CD4-positive, alpha-beta T cell treated with Interleukin-6 for 4 hours (primary cell): ENCODE results near the gene RGP1.
A peak's percentile ranks its signal among the peaks of the same experiment; 100 is the strongest.

ENCODE experiments used
- DNase-seq: peaks from one replicate; pipeline ENCODE4 v3.0.0-alpha.2; 2020; ENCODE audit warnings: mixed read lengths

RGP1 gene

GRCh38 chr9:35748858-35749514 is at the start of gene RGP1, which contains the start of gene GBA2:
RGP1 (plus strand) TSS chr9:35749287; CDS start chr9:35749756, 469 bp downstream.
GBA2 (minus strand) TSS chr9:35749228; CDS start chr9:35748704, 524 bp downstream.
- peak; percentile 73 for DNase-seq

- no peak for DNase-seq
Measured at GRCh38 chr9:35700031-35700430, 49.1 kb upstream of the RGP1 start.

- no peak for DNase-seq
Measured at GRCh38 chr9:35700942-35701341, 48.1 kb upstream of the RGP1 start.

GRCh38 chr9:35702696-35703095 is 46.4 kb upstream of the RGP1 start:
- DNase-seq = no peak

GRCh38 chr9:35703906-35704672 is 45.0 kb upstream of the RGP1 start:
- DNase-seq = no peak

GRCh38 chr9:35705372-35705771 is 43.7 kb upstream of the RGP1 start:
- no peak for DNase-seq

GRCh38 chr9:35705836-35706430 is 43.2 kb upstream of the RGP1 start:
- no peak for DNase-seq

GRCh38 chr9:35706951-35707350 is 42.1 kb upstream of the RGP1 start:
- DNase-seq = no peak

GRCh38 chr9:35708146-35708545 is 40.9 kb upstream of the RGP1 start:
- no peak for DNase-seq

- DNase-seq = no peak
Measured at GRCh38 chr9:35710818-35711500, 38.1 kb upstream of the RGP1 start.

GRCh38 chr9:35711501-35712428 is 37.3 kb upstream of the RGP1 start:
- no peak for DNase-seq

- DNase-seq = no peak
Measured at GRCh38 chr9:35712762-35713400, 36.2 kb upstream of the RGP1 start.

- no peak for DNase-seq
Measured at GRCh38 chr9:35713578-35713977, 35.5 kb upstream of the RGP1 start.

- no peak for DNase-seq
Measured at GRCh38 chr9:35714123-35714522, 35.0 kb upstream of the RGP1 start.

GRCh38 chr9:35714579-35715252 is 34.4 kb upstream of the RGP1 start:
- DNase-seq = no peak

GRCh38 chr9:35716230-35716629 is 32.9 kb upstream of the RGP1 start:
- DNase-seq = no peak

- no peak for DNase-seq
Measured at GRCh38 chr9:35717132-35717870, 31.8 kb upstream of the RGP1 start.

- no peak for DNase-seq
Measured at GRCh38 chr9:35718721-35719511, 30.2 kb upstream of the RGP1 start.

GRCh38 chr9:35719546-35719945 is 29.5 kb upstream of the RGP1 start:
- DNase-seq = no peak

- DNase-seq = no peak
Measured at GRCh38 chr9:35723426-35723825, 25.7 kb upstream of the RGP1 start.
